GM19351 (cell line): Measurements from ENCODE around the gene FBXW5.

Experiments used
- ATAC-seq: cut with Tn5 transposase; IDR thresholded peaks from one replicate; pipeline ENCODE4 v1.9.1; 2021; ENCODE audit warnings: mild to moderate bottlenecking, moderate library complexity; ENCODE audit not compliant: unreplicated experiment

FBXW5 gene

GRCh38 chr9:136978073-136978864 is 33.7 kb upstream of the FBXW5 start:
- no peak for ATAC-seq

DNA sequence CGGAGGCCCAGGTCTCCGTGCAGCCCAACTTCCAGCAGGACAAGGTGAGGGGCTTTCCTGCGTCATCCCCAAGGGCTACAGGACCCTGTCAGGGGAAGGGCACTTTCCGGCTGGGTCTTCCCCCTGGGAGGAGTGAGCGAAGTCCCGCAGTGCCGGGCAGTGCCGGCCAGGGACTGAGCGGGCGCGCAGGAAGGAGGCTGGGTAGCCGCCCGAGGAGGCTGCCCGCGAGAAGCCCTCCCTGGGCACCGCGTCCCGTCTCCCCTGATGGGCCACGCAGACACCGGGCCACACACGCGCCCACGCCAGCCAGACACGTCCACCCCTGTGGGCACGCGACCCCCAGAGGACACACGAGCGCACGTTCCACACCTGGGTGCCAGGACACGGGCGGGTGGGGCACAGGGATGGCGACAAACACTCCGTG is 33.1 kb upstream of the FBXW5 start:
- ATAC-seq: no peak

DNA sequence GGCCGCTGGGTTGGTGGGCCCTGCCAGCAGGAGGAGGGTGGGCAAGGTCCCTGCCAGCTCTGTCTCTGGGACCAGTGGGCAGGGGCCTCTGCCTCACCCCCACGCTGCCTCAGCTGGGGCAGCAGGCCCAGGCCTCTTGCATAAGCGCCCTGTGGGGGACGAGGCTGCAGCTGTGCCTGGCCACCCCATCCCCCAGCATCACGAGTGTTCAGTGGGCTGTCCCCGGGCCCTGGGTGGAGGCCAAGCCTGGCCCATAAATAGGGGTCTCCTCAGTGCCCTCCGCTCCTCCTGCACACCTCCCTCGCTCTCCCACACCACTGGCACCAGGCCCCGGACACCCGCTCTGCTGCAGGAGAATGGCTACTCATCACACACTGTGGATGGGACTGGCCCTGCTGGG is 32.7 kb upstream of the FBXW5 start, which contains the start of gene PTGDS:
Gene PTGDS, plus strand, starts transcription at position 282 of the 400 bp plus-strand sequence. Its CDS starts 75 bp downstream, at position 357.
- no peak for ATAC-seq

GRCh38 chr9:136975644-136976043 is 31.1 kb upstream of the FBXW5 start:
- no peak for ATAC-seq

DNA sequence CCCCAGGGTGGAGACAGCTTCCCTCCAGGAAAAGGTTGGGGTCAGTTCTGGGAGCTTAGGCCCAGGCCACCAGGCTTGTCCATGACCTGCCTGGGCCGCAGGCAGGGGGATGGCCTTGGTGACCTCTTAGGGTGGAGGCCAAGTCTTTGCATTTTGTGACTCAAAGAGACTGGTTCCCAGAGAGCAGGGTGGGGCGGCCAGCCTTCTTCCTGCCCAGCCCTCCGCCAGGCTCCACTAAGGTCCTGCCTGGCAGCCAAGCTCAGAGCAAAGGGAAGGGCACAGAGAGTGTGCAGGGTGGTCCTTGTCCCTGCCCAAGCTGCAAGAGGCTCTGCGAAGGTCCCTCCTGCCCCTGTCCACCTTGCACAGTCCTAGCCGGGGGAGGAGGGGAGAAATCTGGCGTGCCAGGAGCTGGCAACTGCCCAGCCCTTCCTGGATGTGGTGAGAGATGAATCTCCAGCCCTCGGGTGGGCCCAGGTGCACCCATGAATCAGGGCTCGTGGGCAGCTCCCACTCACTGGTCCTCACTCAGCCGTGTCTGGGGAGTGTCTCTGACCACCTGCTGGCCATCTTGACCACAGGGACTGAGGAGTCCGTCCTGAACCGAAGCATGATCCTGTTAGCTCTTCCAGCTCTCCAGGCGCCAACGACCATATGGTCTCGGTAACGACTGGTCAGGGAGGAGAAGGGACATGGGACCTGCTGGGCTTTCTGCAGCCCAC is 30.4 kb upstream of the FBXW5 start:
- no peak for ATAC-seq

DNA sequence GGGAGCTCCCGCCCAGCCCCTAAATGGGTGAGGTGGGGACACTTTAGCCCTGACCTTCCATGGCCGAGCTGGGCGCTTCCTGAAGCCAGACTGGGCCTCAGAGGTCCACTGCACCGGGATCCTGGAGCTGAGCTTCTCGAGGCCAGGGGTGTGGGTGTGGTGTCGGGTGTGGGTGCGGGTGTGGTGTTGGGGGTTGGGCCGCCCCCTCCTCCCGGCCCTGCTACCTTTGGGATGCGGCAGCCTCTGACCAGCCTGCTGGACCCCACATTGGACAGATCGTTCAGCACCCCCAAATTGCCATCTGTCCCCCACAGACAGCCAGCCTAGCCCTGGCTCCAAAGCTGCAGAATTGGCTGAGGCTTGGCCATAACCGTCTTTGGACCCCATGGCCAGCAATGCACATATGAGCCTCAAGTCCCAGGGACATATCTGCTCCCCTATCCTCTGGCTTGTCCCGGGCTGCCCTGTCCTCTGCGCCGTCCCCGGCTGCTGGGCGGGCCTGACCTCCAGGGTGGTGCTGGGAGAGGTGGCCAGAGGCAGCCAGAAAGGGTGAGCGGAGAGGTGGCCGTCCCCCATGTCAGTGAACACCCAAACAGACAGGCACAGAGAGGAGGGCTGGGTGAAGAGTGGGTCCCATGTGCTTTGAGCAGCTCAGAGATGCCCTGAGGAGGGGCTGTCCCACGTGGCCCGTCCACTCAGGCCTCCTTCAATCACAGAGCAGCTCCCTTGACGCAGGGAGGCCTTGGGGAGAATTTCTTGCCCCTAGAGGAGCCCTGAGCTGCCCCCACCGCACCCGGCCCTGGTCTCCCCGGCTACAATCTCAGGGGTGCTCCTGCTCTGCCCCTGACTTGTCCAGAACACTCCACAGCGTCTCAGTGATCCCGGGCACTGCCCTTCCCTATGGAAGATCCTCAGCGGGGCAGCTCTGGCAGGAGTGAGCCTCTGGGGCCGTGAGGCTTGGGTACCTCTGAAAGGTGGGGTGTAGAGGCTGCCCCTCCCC is 29.4 kb upstream of the FBXW5 start:
- ATAC-seq: no peak

DNA sequence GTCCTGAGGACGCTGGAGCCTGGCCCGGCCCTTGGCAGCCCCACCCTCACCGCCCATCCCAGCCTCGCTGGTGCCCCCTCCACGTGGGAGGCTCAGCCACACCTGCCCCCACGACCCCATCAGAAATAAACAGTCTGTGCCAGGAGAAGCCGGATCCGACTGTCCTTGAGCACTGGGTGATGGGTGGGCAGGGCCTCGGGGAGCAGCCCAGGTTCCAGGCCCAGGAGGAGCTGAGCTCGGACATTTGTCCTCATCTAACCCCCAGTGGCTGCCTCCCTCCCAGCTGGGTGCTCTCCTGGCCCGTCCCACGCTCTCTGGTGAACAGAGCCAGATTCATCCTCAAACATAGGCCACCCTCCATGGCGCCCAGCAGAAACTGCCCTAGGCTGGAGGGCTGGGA is 28.2 kb upstream of the FBXW5 start:
- no peak for ATAC-seq

- no peak for ATAC-seq
Measured at GRCh38 chr9:136972335-136972734, 27.8 kb upstream of the FBXW5 start.

DNA sequence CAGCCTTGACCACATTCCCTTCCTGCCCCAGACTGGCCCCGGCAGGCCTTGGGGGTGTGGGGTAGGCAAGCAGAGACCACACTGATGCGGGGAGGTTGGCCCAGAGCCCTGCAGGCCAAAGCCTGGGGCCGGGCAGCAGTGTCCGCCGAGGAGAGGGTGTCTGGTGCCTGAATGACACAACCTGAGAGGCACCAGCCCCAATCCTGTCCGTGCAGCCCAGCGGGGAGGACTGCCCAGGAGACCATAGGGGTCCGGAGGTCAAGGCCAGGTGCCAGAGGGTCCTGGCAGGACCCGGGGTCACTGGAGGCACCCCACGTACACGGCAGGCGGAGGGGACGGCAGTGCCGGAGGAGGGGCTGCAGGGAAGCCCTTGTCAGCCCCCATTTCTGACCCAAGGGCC is 27.2 kb upstream of the FBXW5 start:
- ATAC-seq: no peak

GRCh38 chr9:136970361-136970760 is 25.8 kb upstream of the FBXW5 start:
- ATAC-seq: no peak

DNA sequence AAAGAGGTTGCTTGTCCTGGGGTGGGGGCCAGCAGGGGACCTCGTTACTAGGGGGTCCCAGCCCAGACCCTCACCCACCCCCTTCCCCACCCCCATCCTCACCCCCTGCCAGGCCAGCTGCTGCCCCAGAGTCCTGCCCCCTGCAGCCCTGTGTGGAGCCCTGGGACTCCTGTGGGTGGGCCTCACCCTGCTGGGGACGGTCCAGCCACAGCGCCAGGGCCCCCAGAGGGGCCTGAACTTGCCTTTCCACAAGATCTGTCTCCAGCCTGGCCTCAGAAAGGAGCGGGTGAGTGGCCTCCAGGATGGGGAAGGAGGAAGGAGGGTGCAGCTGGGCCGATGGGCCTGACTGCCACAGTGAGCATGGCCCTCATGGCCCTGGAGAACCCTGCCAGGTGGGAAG is 25.2 kb upstream of the FBXW5 start:
- ATAC-seq: no peak

DNA sequence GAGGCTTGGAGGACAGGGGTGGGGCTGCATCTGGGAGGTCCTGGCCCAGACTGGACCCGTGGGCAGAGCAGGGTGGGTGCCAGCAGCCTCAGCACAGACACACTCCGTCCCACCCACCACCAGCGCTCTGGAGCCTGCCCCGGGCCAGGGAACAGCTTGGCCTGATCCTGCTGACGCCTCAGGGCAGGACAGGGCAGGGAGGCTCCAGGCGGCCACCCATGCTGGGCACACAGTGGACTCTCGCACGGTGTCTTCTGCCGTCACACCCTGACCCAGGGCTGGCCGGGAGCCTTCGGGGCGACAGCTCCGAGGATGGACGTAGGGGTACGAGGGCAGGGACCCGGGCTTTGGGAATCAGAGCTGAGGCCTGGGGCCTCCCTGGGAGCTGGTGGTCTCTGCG is 24.6 kb upstream of the FBXW5 start:
- no peak for ATAC-seq

GRCh38 chr9:136968333-136969127 is 24.0 kb upstream of the FBXW5 start:
- no peak for ATAC-seq

DNA sequence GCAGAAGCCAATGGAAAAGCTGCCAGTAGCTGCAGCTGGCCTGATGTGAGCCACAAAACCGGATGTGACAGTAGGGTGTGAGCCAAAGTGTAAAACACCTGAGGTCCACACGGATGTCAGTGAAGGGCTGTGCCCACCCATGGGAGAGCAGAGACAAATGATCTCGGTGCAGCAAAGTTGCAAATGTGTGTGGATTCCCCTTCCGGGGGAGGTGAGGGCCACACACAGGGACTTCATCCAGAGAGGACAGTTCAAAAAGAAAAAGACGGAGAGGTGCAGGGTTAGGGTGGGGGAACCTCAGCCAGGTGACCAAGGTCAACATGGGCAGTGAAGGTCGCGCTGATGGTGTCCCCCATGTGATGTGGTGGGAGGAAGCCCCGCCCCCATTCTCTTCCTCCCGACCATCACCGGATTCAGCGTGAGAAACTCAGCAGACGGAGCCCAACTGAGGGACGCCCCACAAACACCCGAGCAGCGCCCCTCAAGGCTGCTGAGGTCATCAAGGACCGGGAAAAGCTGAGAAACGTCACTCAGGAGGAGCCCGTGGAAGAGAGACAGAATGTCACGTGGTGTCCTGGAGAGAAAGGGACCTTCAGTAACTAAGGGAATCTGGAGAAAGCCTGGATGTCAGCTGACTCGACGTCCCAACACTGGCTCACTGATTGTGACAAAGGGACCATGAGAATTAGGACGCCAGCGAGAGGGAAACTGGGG is 21.4 kb upstream of the FBXW5 start:
- no peak for ATAC-seq

DNA sequence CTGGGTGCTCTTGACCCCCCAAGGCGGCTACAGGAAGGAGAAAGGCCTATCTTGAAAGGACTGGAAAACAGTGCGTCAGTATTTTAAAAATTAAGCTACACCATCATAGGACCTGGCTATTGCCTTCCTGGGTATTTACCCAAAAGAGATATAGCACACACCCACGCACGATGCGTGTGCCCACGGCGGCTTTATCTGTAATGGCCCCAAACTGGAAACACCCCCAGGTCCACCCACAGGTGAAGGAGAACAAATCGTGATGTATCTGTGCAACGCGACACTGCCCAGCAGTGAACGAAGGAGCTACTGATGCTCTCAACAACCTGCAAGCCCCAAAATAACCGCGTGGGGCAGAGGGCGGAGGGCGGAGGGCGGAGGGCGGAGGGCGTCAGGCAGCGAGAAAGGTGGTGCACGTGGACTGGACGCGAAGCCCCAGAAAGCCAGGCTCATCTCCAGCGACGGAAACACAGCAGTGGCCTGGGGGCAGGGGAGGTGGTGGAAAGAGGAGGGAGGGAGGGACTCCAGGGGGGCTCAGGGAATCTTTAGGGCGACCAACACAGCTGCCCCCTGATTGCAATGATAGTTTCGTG is 20.4 kb upstream of the FBXW5 start:
- ATAC-seq: no peak

DNA sequence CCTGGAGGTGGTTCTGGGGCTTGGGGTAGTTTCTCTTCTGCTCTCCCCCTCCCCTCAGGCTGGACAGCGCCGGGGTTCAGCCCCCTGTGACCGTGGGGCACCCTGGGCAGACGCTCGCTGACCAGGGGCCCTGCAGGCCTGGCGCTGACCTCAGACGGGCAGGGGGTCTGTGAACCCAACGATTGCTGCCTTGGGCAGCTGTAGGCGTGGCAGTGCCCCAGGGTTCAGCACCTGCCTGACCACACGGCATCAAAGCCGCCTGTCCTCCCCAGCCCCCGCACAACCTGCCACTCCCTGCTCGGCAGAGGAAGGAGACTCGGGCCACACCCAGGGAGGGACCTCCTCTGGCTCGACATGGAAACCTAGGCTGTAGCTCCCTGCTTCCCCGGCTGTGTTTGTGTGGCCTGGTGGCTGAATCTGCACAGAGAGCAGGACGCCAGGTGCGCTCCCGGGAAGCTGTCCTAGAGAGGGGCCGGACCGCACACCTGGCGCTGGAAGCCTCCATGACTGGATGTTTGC is 19.7 kb upstream of the FBXW5 start:
- no peak for ATAC-seq

GRCh38 chr9:136963751-136964150 is 19.2 kb upstream of the FBXW5 start:
- ATAC-seq: no peak

GRCh38 chr9:136963341-136963740 is 18.8 kb upstream of the FBXW5 start:
- ATAC-seq: no peak

- no peak for ATAC-seq
Measured at GRCh38 chr9:136962701-136963248, 18.2 kb upstream of the FBXW5 start.
